Left kidney (tissue), 8 donors: ENCODE results near the gene JMJD4. TPM values are rescaled to one million over a fixed set of nuclear protein-coding genes. Genes with fewer than 3 reads are reported as not detected.

ENCODE experiments used
- DNase-seq: peaks from one replicate; pipeline ENCODE4 v3.0.0-alpha.2; 2013
- long read RNA-seq, 8 donors: transcript quantifications; one replicate each; lab custom pipeline, GENCODE V29; 2026
- polyA plus RNA-seq: library from polyadenylated mRNA; unstranded; fragments of 120-200 nt; gene quantifications from one replicate; pipeline ENCODE4 v1.2.1, GENCODE V29; 2013; ENCODE audit not compliant: insufficient read length

Gene JMJD4
- 16.6 TPM for polyA plus RNA-seq
- long read RNA-seq, donor 1, transcript JMJD4-201 (6 exons, 2,595 nt) = major isoform, 7 of 11 reads
- long read RNA-seq, donor 1, partial matches to known transcripts = 0 of 11 reads
- long read RNA-seq, donor 1, other reads (novel, unspliced or antisense) = 0 of 11 reads
- long read RNA-seq, donor 2, partial matches to known transcripts = 0 of 2 reads
- long read RNA-seq, donor 2, other reads (novel, unspliced or antisense) = 0 of 2 reads
- long read RNA-seq, donor 3, partial matches to known transcripts = 0 of 3 reads
- long read RNA-seq, donor 3, other reads (novel, unspliced or antisense) = 0 of 3 reads
- long read RNA-seq, donor 4, partial matches to known transcripts = 0 of 1 reads
- long read RNA-seq, donor 4, other reads (novel, unspliced or antisense) = 0 of 1 reads
- long read RNA-seq, donor 5, transcript JMJD4-201 (6 exons, 2,595 nt) = major isoform, 11 of 14 reads
- long read RNA-seq, donor 5, partial matches to known transcripts = 0 of 14 reads
- long read RNA-seq, donor 5, other reads (novel, unspliced or antisense) = 0 of 14 reads
- long read RNA-seq, donor 6, partial matches to known transcripts = 0 of 7 reads
- long read RNA-seq, donor 6, other reads (novel, unspliced or antisense) = 0 of 7 reads
- long read RNA-seq, donor 7, transcript JMJD4-201 (6 exons, 2,595 nt) = major isoform, 6 of 84 reads
- long read RNA-seq, donor 7, partial matches to known transcripts = 65 of 84 reads
- long read RNA-seq, donor 7, other reads (novel, unspliced or antisense) = 13 of 84 reads
- long read RNA-seq, donor 8, partial matches to known transcripts = 0 of 4 reads
- long read RNA-seq, donor 8, other reads (novel, unspliced or antisense) = 0 of 4 reads

- peak; percentile 88 for DNase-seq
Observed at GRCh38 chr1:227734856-227735538, at the start of gene JMJD4, which contains the start of gene SNAP47. Gene JMJD4, minus strand, starts transcription at chr1:227735302. Its CDS starts 29 bp downstream, at chr1:227735273. Gene SNAP47, plus strand, starts transcription at chr1:227735435. Its CDS starts 12,302 bp downstream, at chr1:227747737.

DNA sequence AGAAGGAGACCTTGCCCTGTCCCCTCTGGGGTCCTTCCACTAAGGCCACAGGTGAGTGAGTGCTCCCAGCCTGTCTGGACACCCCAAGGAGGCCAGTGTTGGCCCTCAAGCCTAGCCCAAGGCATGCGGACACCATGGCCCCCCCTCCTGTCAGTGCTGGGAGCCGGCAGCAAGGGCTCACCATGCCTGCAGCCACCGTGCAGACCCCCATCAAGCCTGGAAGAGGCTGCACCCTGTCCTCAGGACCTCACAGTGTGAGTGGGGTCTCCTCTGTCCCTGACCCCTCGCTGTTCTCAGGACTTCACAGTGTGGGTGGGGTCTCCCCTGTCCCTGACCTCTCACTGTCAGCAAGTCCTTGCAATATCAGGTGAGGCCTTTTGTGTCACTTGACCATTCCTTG lies 47.1 kb upstream of the JMJD4 start:
- DNase-seq = no peak

- no peak for DNase-seq
Observed at GRCh38 chr1:227781314-227781930, 46.3 kb upstream of the JMJD4 start.

DNA sequence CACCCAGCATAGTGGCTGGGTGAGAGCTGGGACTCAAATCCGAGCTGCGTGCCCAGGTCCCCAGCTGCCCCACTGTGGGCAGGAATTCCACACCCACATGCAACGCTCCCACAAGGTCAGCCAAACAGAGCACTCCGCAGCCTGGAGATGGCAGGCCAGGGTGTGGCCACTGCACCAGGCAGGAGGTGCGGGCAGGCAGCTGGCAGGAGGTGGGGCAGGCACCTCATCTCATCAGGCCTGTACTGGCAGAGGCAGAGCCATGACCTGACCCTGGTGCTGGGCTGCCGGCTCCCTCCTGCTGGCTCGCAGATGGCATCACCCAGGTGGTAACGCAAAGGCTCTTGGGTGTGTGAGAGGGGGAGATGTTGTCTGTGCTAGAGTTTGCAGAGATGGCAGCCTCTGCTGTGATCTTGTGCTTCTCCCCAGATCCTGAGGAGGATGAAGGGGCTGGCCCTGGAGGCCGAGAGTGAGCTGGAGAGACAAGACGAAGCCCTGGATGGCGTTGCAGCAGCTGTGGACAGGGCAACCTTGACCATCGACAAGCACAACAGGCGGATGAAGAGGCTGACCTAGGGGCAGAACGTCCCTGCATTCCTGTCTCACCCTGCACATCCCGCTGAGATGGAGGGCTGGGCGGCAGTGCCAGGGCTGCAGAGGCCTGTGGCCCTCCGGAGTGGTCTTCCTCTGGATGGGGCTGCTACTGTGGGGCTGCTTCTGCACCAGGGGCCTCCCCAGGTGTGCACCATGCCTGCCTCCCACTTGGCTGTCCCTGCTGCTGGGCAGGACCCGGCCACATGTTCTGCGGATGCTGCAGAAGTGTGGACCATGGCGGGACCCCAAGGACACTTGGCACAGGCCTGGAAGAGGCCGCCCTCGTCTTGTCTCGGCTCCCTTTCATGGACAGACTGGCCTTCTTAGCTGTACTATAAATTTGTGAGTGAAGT lies 45.3 kb upstream of the JMJD4 start:
- no peak for DNase-seq

DNA sequence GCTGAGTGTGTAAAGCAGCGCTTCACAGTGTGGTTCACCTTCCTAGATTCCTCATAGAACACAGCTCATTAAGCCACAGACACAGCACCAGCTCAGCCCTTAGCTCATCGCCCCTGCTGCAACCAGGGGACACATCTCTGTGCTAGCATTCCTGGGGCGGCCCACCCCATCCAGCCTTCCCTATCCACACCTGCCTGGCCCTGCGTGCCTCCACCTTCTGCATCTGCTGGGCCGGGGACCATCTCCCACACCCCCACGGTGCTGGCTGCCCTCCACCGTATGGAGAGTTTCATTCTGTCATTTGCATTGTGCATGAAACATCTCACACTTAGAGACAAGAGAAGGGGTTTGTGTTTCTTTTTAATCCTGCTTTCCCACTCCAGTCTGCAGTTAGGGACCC lies 44.6 kb upstream of the JMJD4 start:
- DNase-seq = no peak

GRCh38 chr1:227779021-227779441 lies 43.9 kb upstream of the JMJD4 start:
- no peak for DNase-seq

- DNase-seq = no peak
Observed at GRCh38 chr1:227778401-227778947, 43.4 kb upstream of the JMJD4 start.

GRCh38 chr1:227777646-227778045 lies 42.5 kb upstream of the JMJD4 start:
- DNase-seq = no peak

DNA sequence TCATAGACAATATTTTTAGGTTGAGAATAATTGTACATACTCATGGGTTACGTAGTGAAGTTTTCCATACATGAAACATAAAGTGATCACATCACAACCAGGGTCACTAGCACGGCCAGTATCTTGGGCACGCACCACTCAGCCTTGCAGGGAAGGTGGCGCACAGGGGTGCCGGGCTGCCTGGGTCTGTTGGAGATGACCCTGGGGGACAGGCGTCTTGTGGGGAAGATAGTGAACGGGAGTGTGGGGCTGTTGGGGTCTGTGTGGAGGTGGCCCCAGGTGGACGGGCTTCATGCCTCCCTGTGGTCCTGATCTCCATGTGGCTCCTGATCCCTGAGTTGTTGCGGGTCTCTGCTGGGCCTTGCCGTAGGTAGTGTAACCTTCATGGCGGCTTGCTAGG lies 42.1 kb upstream of the JMJD4 start:
- no peak for DNase-seq

GRCh38 chr1:227776331-227776771 lies 41.2 kb upstream of the JMJD4 start:
- no peak for DNase-seq

DNA sequence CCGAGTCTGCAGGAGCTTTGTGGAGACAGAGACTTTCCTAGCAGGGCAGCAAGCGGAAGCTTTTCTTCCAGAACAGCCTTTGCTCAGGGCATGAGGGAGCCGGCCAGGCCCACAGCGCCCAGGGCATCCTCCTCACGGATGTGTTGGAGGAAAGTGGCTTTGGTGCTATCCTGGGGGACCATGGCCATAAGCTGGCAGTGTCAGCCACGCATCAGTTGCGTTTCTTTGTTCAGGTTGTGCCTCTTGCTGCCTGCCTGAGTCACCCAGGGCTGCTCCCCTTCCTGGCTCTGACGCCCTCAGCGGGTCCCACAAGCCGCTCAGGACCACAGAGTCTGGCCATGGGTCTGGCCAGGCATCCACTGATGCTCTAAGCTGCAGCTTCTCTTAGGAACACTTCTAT lies 40.7 kb upstream of the JMJD4 start:
- DNase-seq = no peak

GRCh38 chr1:227774821-227775661 lies 39.9 kb upstream of the JMJD4 start:
- no peak for DNase-seq

DNA sequence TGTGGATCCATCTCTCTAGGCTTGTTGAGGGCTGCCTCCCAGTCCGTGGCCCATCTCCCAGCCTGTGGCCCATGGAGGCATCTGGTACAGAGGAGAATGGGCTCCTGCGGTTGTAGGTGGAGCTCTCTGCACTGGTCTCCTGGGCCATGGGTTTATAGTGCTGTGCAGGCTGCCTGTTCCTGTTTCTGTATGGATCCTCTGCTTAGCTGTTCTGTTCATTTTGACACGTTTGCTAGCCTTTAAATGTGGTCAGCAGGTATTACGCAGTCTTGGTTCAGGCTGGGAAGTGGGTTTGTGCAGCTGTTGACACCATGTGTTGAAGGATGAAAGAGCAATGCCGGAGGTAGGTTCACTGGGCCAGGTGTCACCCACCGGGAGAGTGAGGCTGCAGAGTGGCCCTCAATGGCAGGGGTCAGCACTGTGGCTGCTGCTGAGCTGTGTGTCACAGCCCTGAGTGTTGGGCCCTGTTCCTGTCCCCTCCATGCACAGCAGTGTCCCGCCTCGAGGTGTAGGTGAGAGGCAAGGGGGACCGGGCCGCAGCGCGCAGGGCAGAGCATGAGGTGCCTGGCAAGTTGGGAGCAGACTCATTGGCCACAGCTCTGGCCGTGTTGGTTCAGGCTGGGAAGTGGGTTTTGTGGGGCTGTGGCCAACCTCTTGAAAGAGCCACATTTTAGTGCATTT lies 39.1 kb upstream of the JMJD4 start:
- DNase-seq = no peak

- DNase-seq = no peak
Observed at GRCh38 chr1:227773558-227773957, 38.5 kb upstream of the JMJD4 start.

- DNase-seq = no peak
Observed at GRCh38 chr1:227771771-227772170, 36.7 kb upstream of the JMJD4 start.

- DNase-seq = no peak
Observed at GRCh38 chr1:227771326-227771725, 36.2 kb upstream of the JMJD4 start.

DNA sequence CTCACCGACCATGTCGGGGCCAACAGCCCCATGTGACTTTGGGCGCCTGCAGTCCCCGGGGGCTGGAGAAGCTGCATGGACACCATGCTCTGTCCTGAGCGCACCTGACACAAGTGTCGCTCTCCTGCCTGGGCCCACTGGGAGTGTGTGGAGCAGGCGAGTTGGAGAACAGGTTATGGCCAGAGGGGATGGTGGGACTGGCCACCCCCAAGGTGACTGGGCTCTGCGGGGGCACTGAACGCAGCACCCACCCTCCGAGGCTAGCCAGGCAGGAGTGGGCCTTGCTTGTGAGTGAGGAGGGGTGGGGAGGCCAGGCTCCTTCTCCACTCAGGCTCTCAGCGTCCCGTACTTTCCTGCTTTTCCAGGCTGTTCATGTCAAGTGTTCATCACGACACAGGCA lies 35.7 kb upstream of the JMJD4 start:
- DNase-seq = no peak

DNA sequence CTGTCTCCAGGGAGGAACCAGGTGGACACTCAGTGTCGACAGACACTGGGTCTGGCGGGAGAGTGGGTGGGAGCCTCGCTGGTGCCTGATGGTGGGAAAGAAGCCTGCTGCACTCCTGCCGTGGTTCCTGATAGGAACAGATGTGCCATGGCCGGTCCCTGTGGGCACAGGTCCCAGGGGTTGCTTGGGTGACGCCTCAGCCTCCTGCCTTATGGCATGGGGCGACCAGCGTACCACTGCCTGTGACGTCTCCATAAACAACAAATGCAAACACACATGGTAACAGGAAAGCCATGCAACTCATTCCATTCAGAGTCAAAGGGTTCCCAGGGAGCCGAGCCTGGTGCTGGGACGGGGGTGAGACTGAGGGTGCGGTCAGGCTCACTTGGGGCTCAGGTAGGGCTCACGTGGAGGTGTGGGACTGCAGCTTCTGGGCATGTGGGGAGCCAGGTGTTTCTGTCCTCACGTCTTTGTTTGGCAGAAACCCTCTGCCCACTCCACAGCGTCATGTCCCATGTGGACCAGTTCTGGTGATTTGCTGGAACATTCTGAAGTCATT lies 34.9 kb upstream of the JMJD4 start:
- no peak for DNase-seq
